ENCODE measurements around the gene VPS41. TPM values are rescaled to one million over a fixed set of nuclear protein-coding genes. Genes with fewer than 3 reads are reported as not detected.
A peak's percentile ranks its signal among the peaks of the same experiment; 100 is the strongest.

The VPS41 gene
- total RNA-seq, 2 donors from 2014 or later, result 39.1 to 52.5 TPM

DNA sequence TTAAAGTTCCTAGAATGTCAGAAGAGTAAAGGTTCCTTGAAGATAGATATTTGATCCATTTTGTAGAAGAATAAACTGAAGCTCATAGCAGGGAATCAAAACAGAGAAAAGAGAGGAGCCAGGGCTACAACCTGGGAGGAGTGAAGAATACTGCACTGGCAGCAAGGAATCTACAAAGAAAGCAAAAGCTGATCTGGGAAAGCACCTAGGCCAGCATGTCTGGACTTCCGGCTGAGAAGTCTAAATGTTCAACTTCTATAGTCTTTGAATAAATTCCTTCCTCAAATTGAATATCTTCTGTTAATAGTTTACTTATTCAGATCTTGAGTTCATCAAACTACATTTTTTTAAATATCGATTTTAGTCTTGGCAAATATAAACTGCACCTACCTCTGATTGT lies 78.2 kb downstream of the VPS41 start:
- Histone ChIP-seq H3K27me3 (replicated peaks; ENCODE audit: insufficient read depth) (no peaks in the 10 kb centered on the region), H3K27ac (no peak overlapping the region), H3K4me1 (ENCODE audit: control insufficient read depth in 1 of 2, low read depth in 2 of 2) (peaks cover 10 to 16% of the 10 kb centered on the region in 2 donors), H3K9me3 (no peaks in the 10 kb centered on the region), H3K4me3 (no peak overlapping the region), H3K36me3 (no peaks in the 10 kb centered on the region)
- ATAC-seq (ENCODE audit: insufficient number of reproducible peaks, low FRiP score, low read depth), result no peak
- DNase-seq (ENCODE audit: low spot score), result no peak
- no peak for TF ChIP-seq CTCF (IDR thresholded peaks at IDR 0.05)

- TF ChIP-seq CTCF (IDR thresholded peaks at IDR 0.05), result no peak
- no peaks in the 10 kb centered on the region for H3K27me3 ChIP-seq (replicated peaks; ENCODE audit: insufficient read depth)
- DNase-seq (ENCODE audit: low spot score) (no peak), ATAC-seq (ENCODE audit: insufficient number of reproducible peaks, low FRiP score, low read depth) (no peak)
- no peak overlapping the region for H3K4me3 ChIP-seq
- no peak overlapping the region for H3K27ac ChIP-seq
- no peaks in the 10 kb centered on the region for H3K9me3 ChIP-seq
- H3K36me3 ChIP-seq, result no peaks in the 10 kb centered on the region
- H3K4me1 ChIP-seq (ENCODE audit: control insufficient read depth in 1 of 2, low read depth in 2 of 2), result peaks cover 13 to 27% of the 10 kb centered on the region in 2 donors
Observed at GRCh38 chr7:38829488-38830165, 79.4 kb downstream of the VPS41 start.

- no peak overlapping the region for H3K4me3 ChIP-seq
- no peak overlapping the region for H3K27ac ChIP-seq
- no peak for DNase-seq (ENCODE audit: low spot score)
- H3K27me3 ChIP-seq (replicated peaks; ENCODE audit: insufficient read depth), result no peaks in the 10 kb centered on the region
- TF ChIP-seq CTCF (IDR thresholded peaks at IDR 0.05), result no peak
- H3K36me3 ChIP-seq, result no peaks in the 10 kb centered on the region
- no peak for ATAC-seq (ENCODE audit: insufficient number of reproducible peaks, low FRiP score, low read depth)
- H3K9me3 ChIP-seq, result no peaks in the 10 kb centered on the region
- H3K4me1 ChIP-seq (ENCODE audit: control insufficient read depth in 1 of 2, low read depth in 2 of 2), result peaks cover 13 to 27% of the 10 kb centered on the region in 2 donors
Observed at GRCh38 chr7:38828026-38828425, 81.0 kb downstream of the VPS41 start.

- no peaks in the 10 kb centered on the region for H3K36me3 ChIP-seq
Observed at GRCh38 chr7:38825721-38826440, 83.1 kb downstream of the VPS41 start.

More at GRCh38 chr7:38825721-38826440, 83.1 kb downstream of the VPS41 start:
- DNase-seq (ENCODE audit: low spot score) (no peak), ATAC-seq (ENCODE audit: insufficient number of reproducible peaks, low FRiP score, low read depth) (peak; percentile 64)
- H3K4me1 ChIP-seq (ENCODE audit: control insufficient read depth in 1 of 2, low read depth in 2 of 2), result peaks cover 13 to 27% of the 10 kb centered on the region in 2 donors
- peak overlapping the region; percentile 52 to 62 for H3K27ac ChIP-seq
- H3K9me3 ChIP-seq, result no peaks in the 10 kb centered on the region
- no peak for TF ChIP-seq CTCF (IDR thresholded peaks at IDR 0.05)
- no peaks in the 10 kb centered on the region for H3K27me3 ChIP-seq (replicated peaks; ENCODE audit: insufficient read depth)
- peak overlapping the region; percentile 41 for H3K4me3 ChIP-seq

Measured in thoracic aorta (tissue), 2 donors.